Adrenal gland (tissue), 5 donors: Measurements from ENCODE around the gene TENT4B.

Experiments used
- POLR2A ChIP-seq, 2 donors: fragments of 450-650 bp; IDR thresholded peaks; one replicate each; pipeline ENCODE4 v1.6.1; 2017; ENCODE audit warnings: antibody characterized with exemption in 2 of 2, mild to moderate bottlenecking in 2 of 2, moderate library complexity in 1 of 2
- TF ChIP-seq, protein P1 (sequence below), 6 experiments: fragments of 450-650 bp in 4 of 6; fragments of 200-600 bp in 2 of 6; sonication (generic) in 1 of 6; IDR thresholded peaks; 1 replicate in 5 of 6; 2 replicates in 1 of 6; pipeline versions ENCODE4 v1.5.1 to v1.8.0; 2016 to 2021; ENCODE audit warnings: antibody characterized with exemption in 6 of 6, mild to moderate bottlenecking in 2 of 6, moderate library complexity in 1 of 6
- donor health status: DM: no; HTN: no; CAD: no.

GRCh38 chr16:50204453-50205108 lies 51.5 kb downstream of the TENT4B start:
- TF ChIP-seq, protein P1, sequence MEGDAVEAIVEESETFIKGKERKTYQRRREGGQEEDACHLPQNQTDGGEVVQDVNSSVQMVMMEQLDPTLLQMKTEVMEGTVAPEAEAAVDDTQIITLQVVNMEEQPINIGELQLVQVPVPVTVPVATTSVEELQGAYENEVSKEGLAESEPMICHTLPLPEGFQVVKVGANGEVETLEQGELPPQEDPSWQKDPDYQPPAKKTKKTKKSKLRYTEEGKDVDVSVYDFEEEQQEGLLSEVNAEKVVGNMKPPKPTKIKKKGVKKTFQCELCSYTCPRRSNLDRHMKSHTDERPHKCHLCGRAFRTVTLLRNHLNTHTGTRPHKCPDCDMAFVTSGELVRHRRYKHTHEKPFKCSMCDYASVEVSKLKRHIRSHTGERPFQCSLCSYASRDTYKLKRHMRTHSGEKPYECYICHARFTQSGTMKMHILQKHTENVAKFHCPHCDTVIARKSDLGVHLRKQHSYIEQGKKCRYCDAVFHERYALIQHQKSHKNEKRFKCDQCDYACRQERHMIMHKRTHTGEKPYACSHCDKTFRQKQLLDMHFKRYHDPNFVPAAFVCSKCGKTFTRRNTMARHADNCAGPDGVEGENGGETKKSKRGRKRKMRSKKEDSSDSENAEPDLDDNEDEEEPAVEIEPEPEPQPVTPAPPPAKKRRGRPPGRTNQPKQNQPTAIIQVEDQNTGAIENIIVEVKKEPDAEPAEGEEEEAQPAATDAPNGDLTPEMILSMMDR (IDR thresholded peaks at IDR 0.05) = no peak
- TF ChIP-seq POLR2A (IDR thresholded peaks at IDR 0.05) = no peak
